GM12872 (cell line): ENCODE measurements around the gene TEX14.

Experiments
- TF ChIP-seq, protein P1 (sequence below): IDR thresholded peaks from 3 replicates; pipeline ENCODE4 v1.5.1; 2011; ENCODE audit warnings: low read depth, mild to moderate bottlenecking, low read length, moderate library complexity; ENCODE audit not compliant: insufficient read depth

The TEX14 gene

DNA sequence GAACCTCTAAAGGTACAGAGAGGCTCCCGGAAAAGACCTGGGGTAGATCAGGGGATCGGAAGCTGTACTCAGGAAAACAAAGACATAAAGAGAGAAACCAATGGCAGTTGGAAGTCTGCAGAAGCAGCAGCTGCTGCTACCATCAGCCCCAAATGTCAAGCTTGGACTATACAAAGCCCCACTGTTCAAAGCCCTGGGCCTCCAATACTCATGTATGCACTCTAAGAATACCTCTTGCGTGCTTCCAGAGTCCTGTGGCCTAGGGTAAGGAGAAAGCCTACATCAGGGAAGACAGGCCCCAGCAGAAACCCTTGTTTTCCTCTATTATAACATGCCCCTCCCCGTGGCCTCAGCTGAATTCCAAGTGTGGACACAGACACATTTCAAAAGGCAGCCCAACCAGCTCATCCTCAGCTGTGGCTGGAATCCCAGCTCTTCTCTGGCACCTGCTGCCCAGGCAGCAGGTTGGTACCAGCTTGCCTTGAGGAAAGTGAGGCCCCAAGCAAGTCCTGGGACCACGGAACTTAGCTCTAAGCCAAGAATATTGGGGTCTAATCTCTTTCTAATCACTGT is 158.1 kb downstream of the TEX14 start:
- TF ChIP-seq, protein P1, sequence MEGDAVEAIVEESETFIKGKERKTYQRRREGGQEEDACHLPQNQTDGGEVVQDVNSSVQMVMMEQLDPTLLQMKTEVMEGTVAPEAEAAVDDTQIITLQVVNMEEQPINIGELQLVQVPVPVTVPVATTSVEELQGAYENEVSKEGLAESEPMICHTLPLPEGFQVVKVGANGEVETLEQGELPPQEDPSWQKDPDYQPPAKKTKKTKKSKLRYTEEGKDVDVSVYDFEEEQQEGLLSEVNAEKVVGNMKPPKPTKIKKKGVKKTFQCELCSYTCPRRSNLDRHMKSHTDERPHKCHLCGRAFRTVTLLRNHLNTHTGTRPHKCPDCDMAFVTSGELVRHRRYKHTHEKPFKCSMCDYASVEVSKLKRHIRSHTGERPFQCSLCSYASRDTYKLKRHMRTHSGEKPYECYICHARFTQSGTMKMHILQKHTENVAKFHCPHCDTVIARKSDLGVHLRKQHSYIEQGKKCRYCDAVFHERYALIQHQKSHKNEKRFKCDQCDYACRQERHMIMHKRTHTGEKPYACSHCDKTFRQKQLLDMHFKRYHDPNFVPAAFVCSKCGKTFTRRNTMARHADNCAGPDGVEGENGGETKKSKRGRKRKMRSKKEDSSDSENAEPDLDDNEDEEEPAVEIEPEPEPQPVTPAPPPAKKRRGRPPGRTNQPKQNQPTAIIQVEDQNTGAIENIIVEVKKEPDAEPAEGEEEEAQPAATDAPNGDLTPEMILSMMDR, result no peak

DNA sequence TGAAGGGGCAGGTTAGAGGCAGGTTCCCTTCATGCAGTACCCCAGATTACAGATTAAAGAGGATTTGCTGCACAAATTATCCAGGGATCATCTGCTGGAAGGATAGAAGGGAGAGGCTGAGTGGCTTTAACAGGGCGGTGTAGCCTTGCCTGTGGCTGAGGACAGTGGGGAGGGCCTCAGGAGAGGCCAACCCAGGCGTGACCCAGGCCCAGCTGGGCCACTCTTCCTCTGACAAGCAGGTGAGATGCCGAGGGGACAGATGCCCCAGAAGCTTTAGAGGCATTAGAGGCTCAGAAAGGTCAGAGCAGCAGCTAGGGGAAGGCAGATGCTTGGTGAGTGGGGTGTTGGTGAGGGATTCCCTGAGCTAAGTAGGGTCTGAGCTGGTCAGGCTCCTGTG is 159.3 kb downstream of the TEX14 start:
- TF ChIP-seq, protein P1, result no peak

DNA sequence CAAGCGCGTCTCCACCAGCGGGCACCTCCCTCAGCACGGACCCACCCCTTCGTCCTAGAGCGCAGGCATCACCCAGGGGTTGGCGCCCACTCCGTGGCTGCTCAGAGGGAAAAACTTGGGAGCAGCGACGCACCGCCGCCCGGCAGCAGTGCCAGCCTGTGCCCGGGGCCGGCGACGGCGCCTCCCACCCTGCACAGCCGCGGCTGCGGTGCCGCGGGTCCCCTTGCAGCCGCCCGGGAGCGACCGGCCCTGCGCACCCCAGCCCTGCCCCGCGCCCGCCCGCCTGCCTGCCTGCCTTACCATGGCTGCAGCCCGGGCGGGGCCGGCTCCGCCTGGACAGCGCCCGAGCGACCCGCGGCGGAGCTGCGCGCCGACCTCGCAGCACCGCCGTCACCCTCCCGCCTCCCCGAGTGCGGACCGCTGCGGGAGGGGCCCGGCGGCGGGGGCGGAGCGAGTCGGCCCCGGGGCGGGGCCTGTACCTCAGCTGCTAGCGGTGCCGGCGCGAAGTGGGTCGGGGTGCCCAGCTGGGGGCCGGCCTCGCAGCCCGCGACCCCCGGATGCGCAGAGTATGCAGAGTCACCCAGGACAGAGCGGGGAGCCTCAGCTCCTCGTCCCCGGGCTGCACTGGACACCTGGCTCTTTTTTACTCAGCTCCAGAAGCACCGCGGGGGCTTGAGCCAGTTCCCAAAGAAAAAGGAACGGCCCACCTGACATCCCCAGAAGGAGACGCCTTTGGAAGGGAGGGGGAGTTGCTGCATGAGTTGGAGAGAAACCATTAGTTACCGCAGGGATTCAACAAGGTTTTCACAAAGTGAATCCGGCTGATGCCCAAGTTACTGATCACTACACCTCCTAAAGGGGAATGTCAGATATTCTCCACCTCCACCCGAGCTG is 159.9 kb downstream of the TEX14 start:
- TF ChIP-seq, protein P1, result no peak

DNA sequence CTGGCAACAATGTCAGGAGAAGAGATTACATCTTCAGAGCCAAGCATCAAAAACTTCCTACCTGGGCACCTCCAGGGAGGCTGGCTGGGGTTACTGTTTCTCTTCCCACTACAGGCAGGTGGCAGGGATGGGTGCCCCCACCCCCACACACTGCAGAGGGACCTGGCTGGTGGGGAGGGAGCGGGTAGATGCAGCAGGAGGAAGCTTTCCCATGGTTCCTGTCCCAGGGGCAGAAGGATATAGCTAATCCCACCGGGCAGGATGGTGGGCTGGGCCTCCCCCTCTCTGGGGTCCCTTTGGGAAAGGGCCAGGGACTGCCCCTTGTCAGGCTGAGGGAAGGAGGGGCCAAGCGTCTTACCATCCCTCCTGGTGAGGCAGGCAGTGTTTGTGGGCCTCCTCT is 160.7 kb downstream of the TEX14 start:
- TF ChIP-seq, protein P1, result no peak

DNA sequence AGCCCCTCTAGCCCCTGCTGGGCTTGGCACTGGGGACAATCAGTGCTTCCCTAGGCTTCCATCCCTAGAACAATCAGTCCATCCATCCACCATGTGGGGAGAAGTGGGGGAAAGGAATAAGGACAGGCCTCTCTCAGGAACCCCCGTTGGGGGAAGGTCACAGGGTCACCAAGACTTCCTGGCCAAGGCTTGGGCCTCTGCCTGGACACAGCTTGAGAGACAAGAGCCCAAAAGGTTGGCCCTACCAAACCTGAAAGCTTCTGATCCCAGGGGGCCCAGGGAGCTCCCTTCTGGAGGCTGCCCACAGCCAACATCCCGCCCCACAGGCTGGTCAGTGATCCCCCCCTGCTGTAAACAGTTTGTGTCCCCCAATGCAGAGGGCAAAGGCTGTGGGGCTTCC is 161.2 kb downstream of the TEX14 start:
- TF ChIP-seq, protein P1, result no peak

DNA sequence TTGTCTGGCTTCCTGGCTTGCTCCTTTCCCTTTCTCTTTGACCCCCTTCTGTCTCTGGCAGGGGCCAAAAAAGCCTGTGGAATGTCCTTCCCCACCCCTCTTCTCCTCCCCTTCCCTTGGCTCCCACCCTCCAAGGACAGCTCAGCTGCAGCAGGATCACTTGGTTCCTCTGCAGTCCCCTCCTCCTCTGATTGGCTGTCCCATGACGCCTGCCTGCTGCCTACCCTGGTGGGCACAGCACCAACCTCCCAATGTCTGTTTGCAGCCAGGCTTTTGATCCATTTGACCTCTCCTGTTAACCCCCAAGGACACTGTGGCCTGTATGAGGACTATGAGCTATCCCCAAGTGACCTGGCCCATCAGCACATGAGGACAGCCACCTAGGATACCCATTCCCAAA is 162.6 kb downstream of the TEX14 start:
- TF ChIP-seq, protein P1, result no peak

DNA sequence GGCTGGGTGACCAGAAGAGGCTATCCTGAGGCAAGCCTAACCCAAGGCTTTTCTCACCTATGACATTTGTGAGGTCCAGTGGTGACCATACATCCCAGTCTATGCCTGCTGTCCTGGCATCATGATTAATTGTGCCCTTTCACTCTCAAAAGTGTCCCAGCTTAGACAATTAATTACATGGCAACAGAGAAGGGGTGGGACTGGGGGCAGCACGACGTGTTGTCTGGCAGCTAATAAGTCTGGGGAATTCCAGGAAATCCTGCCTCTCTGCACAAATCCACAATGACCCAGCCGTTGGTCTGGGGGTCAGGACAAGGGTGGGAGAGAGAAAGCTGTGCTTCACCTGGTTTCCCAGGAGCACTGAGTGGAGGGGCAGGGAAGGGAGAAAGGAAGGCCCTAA is 163.4 kb downstream of the TEX14 start:
- TF ChIP-seq, protein P1, result no peak
